Measurements from ENCODE around the gene TTLL11.

GRCh38 chr9:121945849-121946248 is 147.3 kb downstream of the TTLL11 start:
- TF ChIP-seq CTCF (IDR thresholded peaks at IDR 0.05) (no peak), POLR2A (IDR thresholded peaks at IDR 0.05) (no peak)
